Stimulated activated naive CD8-positive, alpha-beta T cell treated with anti-CD3 and anti-CD28 coated beads, Interleukin-15, Interleukin-2, amounts not matched to agents 100 U/mL and 50 U/mL, for 24 hours (primary cell): ENCODE data around the gene LEMD2.

Source experiments
- ATAC-seq: fragments of 150-1000 bp; cut with Tn5 transposase; one replicate; pipeline ENCODE4 v1.10.0; 2021
- DNase-seq: peaks from one replicate; pipeline ENCODE4 v3.0.0; 2021

The LEMD2 gene

DNA sequence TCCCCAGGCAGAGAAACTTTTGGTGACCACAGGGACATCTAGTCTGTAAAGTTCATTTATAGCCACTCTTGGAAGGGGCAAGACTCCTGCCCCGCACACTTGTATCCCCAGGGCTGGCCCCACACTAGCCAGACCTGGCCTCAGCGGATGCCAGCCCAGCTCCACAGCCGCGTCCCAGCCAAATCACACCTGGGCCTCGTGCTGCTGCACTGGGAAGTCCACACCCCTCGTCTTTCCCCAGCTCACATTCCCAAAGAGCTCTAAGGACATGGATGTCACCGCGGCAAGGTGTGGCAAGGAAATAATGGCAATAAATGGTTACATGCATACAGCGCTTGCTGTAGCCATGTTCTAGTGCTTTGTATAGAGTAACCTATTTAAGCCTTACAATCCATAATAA is 50.8 kb downstream of the LEMD2 start:
- no peak for ATAC-seq

DNA sequence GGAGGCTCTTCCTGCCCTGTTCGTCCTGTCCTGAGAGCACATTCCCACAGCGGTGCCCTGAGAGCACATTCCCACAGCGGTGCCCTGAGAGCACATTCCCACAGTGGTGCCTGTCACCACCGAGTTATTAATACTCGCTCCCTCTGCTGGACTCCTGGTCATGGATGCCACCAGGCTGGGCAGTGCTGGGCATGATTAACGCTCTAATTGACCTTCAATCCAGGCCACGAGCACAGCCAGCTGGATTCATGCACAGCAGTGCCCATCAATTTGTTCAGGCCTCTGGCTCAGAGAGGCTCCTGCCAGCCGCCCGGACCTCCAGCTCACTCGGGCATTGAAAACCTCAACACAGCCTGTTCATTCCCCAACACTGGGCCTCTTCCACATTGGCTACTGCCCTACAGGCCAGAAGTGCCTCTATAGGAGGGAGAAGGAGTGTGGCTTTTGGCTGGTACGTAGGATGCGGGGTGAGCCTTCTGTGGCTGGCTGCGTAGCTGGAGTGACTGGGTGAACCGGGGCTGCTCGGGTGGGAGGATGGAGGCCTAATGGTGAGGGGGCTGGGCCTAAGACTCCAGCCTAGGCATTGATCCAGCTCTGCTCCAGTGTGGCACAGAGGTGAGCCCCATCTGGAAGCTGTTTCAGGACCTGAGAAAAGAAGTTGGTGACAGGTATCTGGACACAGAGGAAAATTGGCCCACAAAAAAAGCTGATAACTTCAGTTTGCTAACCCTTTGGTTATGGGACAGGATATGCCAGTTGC is 51.5 kb downstream of the LEMD2 start:
- DNase-seq: no peak
- no peak for ATAC-seq

More for the DNA sequence above, 50.8 kb downstream of the LEMD2 start:
- no peak for DNase-seq

DNA sequence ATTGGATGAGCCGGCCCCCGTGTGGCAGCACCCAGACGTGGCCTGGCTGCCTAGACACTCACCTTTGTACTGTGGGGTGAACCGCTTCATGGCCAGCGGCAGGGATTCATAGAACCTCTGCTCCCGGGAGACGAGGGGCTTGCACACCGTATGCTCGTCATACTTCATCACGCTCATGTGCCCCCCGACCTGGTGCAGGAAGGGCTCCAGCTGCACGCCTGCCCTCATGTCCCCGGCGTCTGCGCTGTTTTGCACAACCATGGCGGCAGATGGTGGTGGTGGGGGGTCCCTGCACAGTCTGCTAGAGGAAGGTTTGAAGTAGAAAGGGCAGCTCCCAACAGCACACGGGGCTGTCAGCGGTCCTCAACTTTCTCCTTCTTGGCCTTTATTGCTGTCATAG is 53.7 kb downstream of the LEMD2 start:
- no peak for ATAC-seq
- DNase-seq: no peak

GRCh38 chr6:33733709-33734007 is 55.3 kb downstream of the LEMD2 start:
- DNase-seq (no peak), ATAC-seq (no peak)

DNA sequence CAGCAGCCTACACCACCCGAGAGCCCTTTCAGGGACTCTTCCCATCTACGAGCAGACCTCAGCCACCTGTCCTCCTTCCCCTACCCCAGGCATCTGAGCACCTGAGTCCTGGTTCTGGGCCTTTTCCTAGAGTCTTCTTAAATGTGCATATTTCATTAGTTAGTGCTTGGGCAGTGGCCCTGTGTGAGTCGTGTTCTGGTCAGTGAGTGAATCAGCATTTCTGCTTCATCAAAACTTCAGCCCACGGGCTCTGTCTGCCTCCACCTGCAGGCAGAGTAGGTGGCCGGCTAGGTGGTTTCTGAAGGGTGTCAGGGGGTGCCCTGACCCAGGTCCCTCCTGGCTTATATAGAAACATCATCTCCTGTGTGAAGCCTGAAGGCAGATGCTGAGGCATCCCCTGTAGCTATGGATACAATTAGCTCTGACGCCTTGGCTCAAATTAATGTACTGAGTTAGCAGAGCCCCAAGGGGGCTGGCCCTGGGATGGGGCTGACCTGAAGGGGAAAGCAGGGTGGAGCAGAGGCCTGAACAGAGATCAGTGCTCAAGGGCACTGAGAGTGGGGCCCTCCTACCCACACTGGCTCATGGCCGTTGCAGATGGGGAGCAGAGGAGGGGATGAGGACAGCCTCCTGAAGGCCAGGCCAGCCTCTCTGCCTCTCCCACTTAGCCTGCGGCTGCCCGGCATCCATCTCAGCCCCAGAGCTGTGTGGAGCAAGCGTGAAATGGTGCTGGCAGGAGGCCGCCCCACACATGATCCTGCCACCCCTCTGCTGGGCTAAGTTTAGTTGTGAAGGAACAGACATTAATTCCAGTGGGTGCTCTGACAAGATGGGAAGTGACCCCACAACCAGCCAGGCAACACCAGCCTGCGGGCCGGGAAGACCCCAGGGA is 55.9 kb downstream of the LEMD2 start:
- no peak for DNase-seq
- no peak for ATAC-seq

DNA sequence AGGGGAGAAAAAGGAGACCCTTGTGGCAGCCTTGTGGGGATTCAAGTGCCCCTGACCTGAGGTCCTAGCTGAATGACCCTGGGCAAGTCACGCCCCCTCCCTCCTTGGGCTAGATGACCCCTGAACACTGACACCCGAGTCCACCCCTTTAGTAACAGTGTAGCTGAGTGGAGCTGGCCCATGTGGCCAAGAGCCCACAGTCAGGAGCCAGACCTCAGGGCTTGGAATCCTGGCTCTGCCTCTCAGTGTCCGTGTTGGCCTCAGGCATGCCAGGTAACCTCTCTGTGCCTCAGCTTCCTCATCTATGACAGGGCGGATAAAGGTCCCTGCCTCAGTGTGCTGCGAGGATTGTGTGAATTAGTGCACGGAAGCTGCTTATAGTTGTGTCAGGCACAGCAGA is 56.5 kb downstream of the LEMD2 start:
- DNase-seq (no peak), ATAC-seq (no peak)

GRCh38 chr6:33731751-33732282 is 57.1 kb downstream of the LEMD2 start:
- ATAC-seq: no peak
- no peak for DNase-seq

DNA sequence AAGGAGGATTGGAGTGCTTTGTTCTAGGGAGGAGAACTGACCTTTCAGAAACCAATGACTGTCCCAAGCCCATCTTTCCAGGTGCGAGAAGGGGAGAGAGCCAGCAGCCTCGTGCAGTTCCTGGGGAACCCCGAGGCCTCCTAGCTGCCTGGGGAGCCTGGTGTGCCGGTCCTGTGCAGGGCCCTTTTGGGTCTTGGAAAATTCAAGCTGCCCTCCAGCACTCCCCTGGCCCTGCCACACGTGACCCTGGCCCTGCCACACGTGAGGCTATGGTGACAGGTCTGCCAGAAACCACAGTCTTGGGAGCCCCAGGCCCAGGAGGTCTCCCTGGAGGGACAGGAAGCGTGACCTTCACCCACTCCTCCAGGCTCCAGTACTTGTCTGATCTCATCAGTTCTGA is 57.9 kb downstream of the LEMD2 start:
- no peak for ATAC-seq
- DNase-seq: no peak

DNA sequence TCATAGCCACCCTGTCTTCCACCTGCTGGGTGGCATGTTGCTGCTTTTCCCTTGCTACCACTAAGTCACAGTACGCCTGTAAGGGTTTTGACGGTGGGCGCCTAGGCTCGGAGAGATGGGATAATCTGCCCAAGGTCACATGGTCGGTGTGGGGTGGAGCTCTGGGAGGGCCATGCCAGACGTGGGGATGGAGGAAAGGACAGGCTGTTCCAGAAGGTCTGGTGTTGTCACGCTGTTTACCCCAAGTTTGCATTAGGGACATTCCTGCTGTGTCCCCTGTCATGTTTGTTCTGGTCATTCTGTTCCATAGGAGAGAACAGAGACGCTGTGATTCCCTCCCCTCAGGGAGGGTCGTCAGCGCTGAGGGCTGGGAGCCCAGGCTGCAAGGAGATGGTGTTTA is 58.3 kb downstream of the LEMD2 start:
- ATAC-seq (no peak), DNase-seq (no peak)

GRCh38 chr6:33729059-33729458 is 59.9 kb downstream of the LEMD2 start:
- DNase-seq: no peak
- no peak for ATAC-seq

GRCh38 chr6:33728438-33728837 is 60.5 kb downstream of the LEMD2 start:
- DNase-seq (no peak), ATAC-seq (no peak)

DNA sequence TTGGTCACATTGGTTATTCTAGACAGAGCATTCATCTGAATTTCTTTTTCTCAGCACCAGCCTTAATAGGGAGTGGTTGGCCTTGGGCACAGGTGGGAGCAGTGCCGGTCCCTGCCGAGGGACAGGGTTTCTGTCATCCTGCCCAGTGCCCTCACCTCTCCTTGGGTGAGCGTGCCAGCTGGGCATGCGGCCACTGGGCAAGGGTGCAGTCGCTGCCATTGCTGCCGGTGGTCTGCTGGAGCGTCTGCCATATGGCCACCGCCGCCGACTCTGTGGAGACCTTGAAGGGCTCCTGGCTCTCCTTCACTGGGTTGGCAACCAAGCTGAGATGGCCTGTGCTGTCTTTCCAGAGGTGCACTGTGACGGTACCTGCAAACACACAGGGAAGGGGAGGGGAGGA is 61.0 kb downstream of the LEMD2 start:
- ATAC-seq (no peak), DNase-seq (no peak)

- DNase-seq: no peak
- no peak for ATAC-seq
Measured at GRCh38 chr6:33727126-33727525, 61.8 kb downstream of the LEMD2 start.

- ATAC-seq: no peak
- DNase-seq: no peak
Measured at GRCh38 chr6:33726696-33727095, 62.2 kb downstream of the LEMD2 start.

GRCh38 chr6:33725891-33726673 is 62.8 kb downstream of the LEMD2 start:
- DNase-seq (no peak), ATAC-seq (no peak)

GRCh38 chr6:33725222-33725621 is 63.7 kb downstream of the LEMD2 start:
- no peak for DNase-seq
- ATAC-seq: no peak

GRCh38 chr6:33724102-33725023 is 64.6 kb downstream of the LEMD2 start:
- DNase-seq: no peak
- ATAC-seq: no peak

DNA sequence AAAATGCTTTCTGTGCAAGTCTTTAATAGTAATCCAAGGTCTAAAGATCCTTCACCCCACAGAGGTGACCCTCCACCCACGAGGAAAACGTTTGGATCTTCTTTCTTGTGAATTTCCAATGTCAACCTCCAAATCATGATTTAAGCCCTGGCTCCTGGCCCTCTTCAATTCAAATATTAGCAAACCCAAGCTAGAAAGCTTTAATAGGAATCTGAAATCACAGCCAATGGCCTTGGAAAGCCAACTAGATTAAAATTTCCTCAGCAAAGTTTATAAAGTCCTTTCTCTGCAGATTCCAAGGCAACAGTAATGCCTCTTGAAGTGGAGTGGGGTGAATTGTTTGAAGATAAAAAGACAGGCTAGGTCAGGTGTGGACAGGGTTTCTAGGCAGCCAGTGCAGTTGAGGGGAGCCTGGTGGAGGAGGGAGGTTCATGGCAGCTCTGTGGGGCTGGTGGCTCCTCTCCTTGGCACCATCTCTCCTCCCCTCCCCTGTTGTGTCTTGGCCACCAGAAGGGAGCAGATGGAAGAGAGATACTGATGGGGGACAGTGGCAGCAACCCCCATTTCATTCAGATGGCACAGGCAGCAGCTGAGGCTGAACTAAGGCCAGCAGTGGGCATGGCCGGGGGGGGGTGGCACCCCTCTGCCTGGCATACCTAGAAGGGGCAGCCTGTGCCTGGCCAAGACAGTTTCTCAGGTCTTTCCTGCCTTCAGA is 65.4 kb downstream of the LEMD2 start:
- DNase-seq: no peak
- no peak for ATAC-seq

DNA sequence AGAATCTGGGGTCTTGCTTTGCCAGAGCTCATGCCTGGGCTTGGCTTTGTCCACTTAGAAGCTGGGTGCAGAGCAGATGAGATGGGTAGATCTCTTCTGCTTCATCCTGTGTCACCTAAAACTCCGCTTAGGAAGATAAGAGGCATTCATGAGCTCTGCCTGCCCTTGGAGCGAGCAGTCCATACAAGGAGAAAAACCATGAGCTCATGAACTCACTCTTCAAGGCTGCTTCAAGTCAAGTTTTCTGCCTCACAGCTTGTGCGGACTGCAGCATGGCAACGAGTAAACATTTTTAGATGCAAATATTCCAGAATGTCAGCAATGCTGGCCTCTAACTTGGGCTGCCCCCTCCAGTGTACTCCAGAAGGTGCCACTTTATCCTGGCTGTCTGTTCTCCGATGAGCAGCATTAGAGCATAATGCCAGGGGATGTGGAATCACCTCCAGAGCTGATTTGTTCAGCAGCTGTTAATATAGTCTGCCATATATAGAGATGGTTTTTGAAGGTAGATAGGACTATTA is 66.8 kb downstream of the LEMD2 start:
- DNase-seq (no peak), ATAC-seq (no peak)

- ATAC-seq (no peak), DNase-seq (no peak)
Measured at GRCh38 chr6:33721508-33721907, 67.4 kb downstream of the LEMD2 start.
